Measurements from ENCODE around the gene MAST4. TPM values are rescaled to one million over a fixed set of nuclear protein-coding genes. Genes with fewer than 3 reads are reported as not detected.

MAST4 gene
- polyA plus RNA-seq, 1 experiment = 4.0 TPM

DNA sequence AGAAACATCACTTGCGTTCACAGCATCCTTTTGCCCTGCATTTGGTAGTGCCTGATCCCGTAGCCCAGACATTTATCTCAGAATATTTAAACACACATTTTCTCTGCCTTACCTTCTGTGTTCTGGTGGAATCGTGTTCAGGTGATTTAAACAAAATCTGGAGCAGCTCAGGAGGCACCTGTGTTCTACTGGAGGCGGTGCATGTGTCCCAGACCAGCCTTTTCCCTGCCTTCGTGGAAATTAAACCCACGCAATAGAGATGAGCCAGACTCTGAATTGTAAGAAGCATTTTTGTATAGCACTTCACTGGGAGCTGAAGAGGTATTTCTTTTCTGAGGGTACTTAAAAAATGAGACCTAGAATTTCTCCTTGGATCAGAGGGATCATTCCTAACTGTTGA, 212.5 kb downstream of the MAST4 start:
- ChIA-PET POLR2A (no interaction called here), CTCF (interaction anchor here (1.1 kb wide), 1 partner anchor 402 kb away, joined by 4 read pairs; no protein-coding TSS in a partner anchor)
- no peak for DNase-seq (ENCODE audit: low read depth)
- TF ChIP-seq, protein P1, sequence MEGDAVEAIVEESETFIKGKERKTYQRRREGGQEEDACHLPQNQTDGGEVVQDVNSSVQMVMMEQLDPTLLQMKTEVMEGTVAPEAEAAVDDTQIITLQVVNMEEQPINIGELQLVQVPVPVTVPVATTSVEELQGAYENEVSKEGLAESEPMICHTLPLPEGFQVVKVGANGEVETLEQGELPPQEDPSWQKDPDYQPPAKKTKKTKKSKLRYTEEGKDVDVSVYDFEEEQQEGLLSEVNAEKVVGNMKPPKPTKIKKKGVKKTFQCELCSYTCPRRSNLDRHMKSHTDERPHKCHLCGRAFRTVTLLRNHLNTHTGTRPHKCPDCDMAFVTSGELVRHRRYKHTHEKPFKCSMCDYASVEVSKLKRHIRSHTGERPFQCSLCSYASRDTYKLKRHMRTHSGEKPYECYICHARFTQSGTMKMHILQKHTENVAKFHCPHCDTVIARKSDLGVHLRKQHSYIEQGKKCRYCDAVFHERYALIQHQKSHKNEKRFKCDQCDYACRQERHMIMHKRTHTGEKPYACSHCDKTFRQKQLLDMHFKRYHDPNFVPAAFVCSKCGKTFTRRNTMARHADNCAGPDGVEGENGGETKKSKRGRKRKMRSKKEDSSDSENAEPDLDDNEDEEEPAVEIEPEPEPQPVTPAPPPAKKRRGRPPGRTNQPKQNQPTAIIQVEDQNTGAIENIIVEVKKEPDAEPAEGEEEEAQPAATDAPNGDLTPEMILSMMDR (IDR thresholded peaks at IDR 0.05; ENCODE audit: insufficient read depth, low read depth, low read length) = no peak
- Histone ChIP-seq H3K27me3 (ENCODE audit: control insufficient read depth, insufficient read depth, low read length) (no peaks in the 10 kb centered on the region; the same call in 1 of the 2 replicates), H3K4me3 (ENCODE audit: low read depth, low read length) (no peak overlapping the region), H3K36me3 (ENCODE audit: control insufficient read depth, insufficient read depth, low read length) (no peaks in the 10 kb centered on the region)

DNA sequence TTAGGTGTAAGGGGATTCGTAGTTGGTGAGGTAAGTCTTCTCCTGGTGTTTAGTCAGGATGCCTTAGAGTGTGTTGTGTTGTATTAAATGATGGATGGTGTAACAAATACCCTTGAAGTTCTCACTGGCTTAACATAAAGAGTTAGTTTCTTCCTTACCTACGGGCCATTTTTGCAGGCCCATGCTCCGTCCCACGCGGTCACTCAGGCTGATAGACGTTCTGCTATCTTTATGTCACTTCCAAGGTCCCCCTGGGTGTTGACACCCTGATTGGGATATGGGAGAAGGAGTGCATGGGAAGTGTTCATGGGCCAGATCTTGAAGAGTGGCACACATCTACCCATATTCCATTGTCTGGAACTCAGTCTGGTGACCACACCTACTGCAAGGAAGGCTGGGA, 214.0 kb downstream of the MAST4 start:
- TF ChIP-seq, protein P1 (IDR thresholded peaks at IDR 0.05; ENCODE audit: insufficient read depth, low read depth, low read length) = no peak
- no peaks in the 10 kb centered on the region; the same call in 1 of the 2 replicates for H3K27me3 ChIP-seq (ENCODE audit: control insufficient read depth, insufficient read depth, low read length)
- DNase-seq (ENCODE audit: low read depth) = no peak
- H3K36me3 ChIP-seq (ENCODE audit: control insufficient read depth, insufficient read depth, low read length) = no peaks in the 10 kb centered on the region
- ChIA-PET POLR2A (no interaction called here), CTCF (interaction anchor here (0.6 to 6.4 kb wide), 3 partner anchors 55 to 375 kb away, joined by 3 to 46 read pairs (median 3); no protein-coding TSS in a partner anchor)
- no peak overlapping the region for H3K4me3 ChIP-seq (ENCODE audit: low read depth, low read length)

DNA sequence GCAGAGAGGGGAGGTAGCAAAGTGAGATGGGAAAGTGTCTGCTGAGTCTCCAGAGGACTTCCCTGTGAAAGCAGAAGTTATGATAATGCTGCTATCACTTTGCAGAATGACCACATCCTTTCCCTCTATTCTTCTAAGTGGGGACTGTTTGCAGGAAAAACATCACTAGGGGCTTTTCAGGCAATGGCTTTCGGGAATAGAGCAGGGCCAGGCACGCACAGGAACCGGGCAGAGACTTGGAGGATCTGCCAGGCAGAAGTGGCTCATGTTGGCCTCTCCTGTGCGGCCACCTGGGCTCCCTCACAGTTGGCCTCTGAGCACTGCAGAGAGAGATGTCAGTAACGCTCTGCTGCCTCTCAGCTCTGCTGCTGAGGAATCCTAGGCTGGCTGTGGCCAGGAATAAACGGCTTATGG, 214.7 kb downstream of the MAST4 start:
- ChIA-PET CTCF (interaction anchor here (1.2 to 6.4 kb wide), 2 partner anchors 54 to 338 kb away, joined by 3 to 46 read pairs; no protein-coding TSS in a partner anchor), POLR2A (no interaction called here)
- H3K36me3 ChIP-seq (ENCODE audit: control insufficient read depth, insufficient read depth, low read length) = no peaks in the 10 kb centered on the region
- no peak for DNase-seq (ENCODE audit: low read depth)
- TF ChIP-seq, protein P1 (IDR thresholded peaks at IDR 0.05; ENCODE audit: insufficient read depth, low read depth, low read length) = no peak
- H3K4me3 ChIP-seq (ENCODE audit: low read depth, low read length) = no peak overlapping the region
- H3K27me3 ChIP-seq (ENCODE audit: control insufficient read depth, insufficient read depth, low read length) = no peaks in the 10 kb centered on the region; the same call in 1 of the 2 replicates

DNA sequence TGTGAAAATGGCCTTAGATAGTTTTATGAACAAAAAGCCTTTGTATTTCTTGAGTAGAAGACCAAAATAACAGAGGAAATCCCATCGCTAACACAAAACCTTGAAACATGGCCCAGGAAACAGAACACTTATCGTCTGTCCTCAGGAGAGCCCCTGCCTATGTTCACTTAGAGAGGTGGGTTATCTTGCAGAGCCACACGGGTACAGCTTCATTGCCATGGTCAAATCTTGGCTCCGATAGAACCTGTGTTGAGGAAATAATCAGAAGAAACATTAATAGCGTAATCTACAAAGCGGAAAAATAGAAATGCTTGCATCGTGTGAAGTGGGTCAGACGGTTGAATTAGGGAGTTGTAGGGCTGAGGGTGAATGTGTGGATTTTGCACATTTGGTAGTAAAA, 216.1 kb downstream of the MAST4 start:
- CTCF ChIA-PET = interaction anchor here (0.9 to 6.4 kb wide), 5 partner anchors 47 to 398 kb away, joined by 3 to 46 read pairs (median 6); no protein-coding TSS in a partner anchor
- Histone ChIP-seq H3K4me3 (ENCODE audit: low read depth, low read length) (no peak overlapping the region), H3K36me3 (ENCODE audit: control insufficient read depth, insufficient read depth, low read length) (no peaks in the 10 kb centered on the region), H3K27me3 (ENCODE audit: control insufficient read depth, insufficient read depth, low read length) (no peaks in the 10 kb centered on the region; the same call in 1 of the 2 replicates)
- POLR2A ChIA-PET = no interaction called here
- DNase-seq (ENCODE audit: low read depth) = no peak
- TF ChIP-seq, protein P1 (IDR thresholded peaks at IDR 0.05; ENCODE audit: insufficient read depth, low read depth, low read length) = no peak

DNA sequence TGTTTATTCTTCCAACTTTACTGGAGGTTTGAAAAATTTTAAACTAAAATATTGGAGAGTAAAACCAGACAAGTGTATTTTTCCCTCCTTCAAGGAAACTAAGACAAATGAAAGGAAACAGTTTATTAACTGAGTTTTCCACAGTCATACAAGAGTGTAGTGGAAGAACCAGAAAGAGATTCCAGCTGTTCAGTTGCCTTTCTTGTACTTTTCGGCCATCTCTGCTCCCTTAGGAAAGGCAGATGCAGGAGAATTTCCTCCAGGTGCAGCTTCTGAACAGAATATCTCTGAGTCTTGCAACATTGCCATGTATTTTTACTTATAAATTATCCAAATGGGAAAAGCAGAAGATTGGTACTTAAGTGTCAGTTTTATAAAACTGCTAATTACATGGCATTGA, 217.1 kb downstream of the MAST4 start:
- CTCF ChIA-PET = interaction anchor here (0.7 to 6.4 kb wide), 12 partner anchors 9 to 498 kb away, joined by 3 to 46 read pairs (median 4); no protein-coding TSS in a partner anchor
- Histone ChIP-seq H3K4me3 (ENCODE audit: low read depth, low read length) (no peak overlapping the region), H3K27me3 (ENCODE audit: control insufficient read depth, insufficient read depth, low read length) (no peaks in the 10 kb centered on the region), H3K36me3 (ENCODE audit: control insufficient read depth, insufficient read depth, low read length) (no peaks in the 10 kb centered on the region)
- POLR2A ChIA-PET = no interaction called here
- no peak for DNase-seq (ENCODE audit: low read depth)
- TF ChIP-seq, protein P1 (IDR thresholded peaks at IDR 0.05; ENCODE audit: insufficient read depth, low read depth, low read length) = no peak

All from BJ (cell line).